ENCODE measurements around the gene MPRIP. TPM values are rescaled to one million over a fixed set of nuclear protein-coding genes. Genes with fewer than 3 reads are reported as not detected.
A peak's percentile ranks its signal among the peaks of the same experiment; 100 is the strongest.

The MPRIP gene
- total RNA-seq, 1 experiment from 2014 or later: 132 TPM

DNA sequence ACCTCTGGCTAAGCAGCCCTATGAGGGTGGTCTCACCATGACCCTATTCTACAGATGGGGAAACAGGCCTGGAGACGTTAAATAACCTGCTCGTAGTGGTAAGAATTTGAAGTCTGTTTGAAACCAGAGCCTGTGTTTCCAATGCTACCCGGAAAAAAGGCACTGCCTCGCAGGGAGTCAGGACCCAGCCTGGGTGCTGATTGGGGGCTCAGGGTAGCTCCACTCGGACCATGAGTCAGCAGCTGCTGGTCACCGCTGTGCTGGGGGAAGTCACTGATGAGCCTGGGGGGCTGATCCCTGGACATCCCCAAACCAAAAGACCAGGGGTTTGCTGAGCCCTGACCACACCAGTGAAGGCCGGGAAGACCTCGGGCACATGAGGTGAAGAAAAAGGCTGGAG, 173.3 kb downstream of the MPRIP start:
- Histone ChIP-seq H3K9ac (ENCODE audit: extremely low read depth, insufficient read length, low read length) (no peak overlapping the region), H3K4me2 (ENCODE audit: insufficient read depth, insufficient read length, low read length) (no peak overlapping the region), H2AK5ac (ENCODE audit: insufficient read length, low read length) (no peak overlapping the region), H3K4ac (ENCODE audit: low read depth, low read length) (no peak overlapping the region), H4K8ac (replicated peaks; ENCODE audit: insufficient read length, low read depth, low read length) (no peak overlapping the region), H3K79me2 (ENCODE audit: insufficient read depth, low read length) (no peaks in the 10 kb centered on the region), H4K5ac (ENCODE audit: insufficient read length, low read depth, low read length) (no peak overlapping the region), H3K56ac (ENCODE audit: insufficient read length, low read depth, low read length) (no peak overlapping the region), H4K20me1 (ENCODE audit: control insufficient read depth, insufficient read depth, insufficient read length) (no peaks in the 10 kb centered on the region), H3T11ph (ENCODE audit: low read length) (no peak overlapping the region), H2BK120ac (ENCODE audit: low read depth, low read length, poor library complexity, severe bottlenecking) (no peak overlapping the region), H3K9me3 (ENCODE audit: control insufficient read depth, low read depth, low read length) (no peaks in the 10 kb centered on the region), H2BK20ac (ENCODE audit: low read depth, low read length, poor library complexity, severe bottlenecking) (no peak overlapping the region), H3K79me1 (ENCODE audit: insufficient read depth, low read depth, low read length, poor library complexity, severe bottlenecking) (no peaks in the 10 kb centered on the region), H3K23ac (ENCODE audit: insufficient read length, low read depth, low read length) (no peak overlapping the region), H2AFZ (ENCODE audit: low read length) (no peak overlapping the region), H3K14ac (ENCODE audit: insufficient read depth, low read length) (no peak overlapping the region), H3K27me3 (ENCODE audit: insufficient read depth, low read length) (no peaks in the 10 kb centered on the region), H3K23me2 (ENCODE audit: insufficient read length, low read depth, low read length, poor library complexity, severe bottlenecking) (no peaks in the 10 kb centered on the region), H2BK15ac (ENCODE audit: low read depth, low read length) (no peak overlapping the region), H2BK12ac (ENCODE audit: insufficient read length, low read depth, low read length) (no peak overlapping the region), H2BK5ac (ENCODE audit: insufficient read length, low read length) (no peak overlapping the region), H3K27ac (ENCODE audit: insufficient read length, low read depth, low read length) (no peak overlapping the region), H3K18ac (ENCODE audit: insufficient read length, low read depth, low read length) (no peak overlapping the region), H4K91ac (ENCODE audit: insufficient read length, low read depth, low read length) (no peak overlapping the region), H3K4me1 (ENCODE audit: insufficient read depth, low read length) (no peaks in the 10 kb centered on the region)
- no peaks in the 10 kb centered on the region for H3K27me3 Mint-ChIP-seq (ENCODE audit: low read depth)
- no CpG with 5 or more reads among the region's 8 CpGs for WGBS (ENCODE audit: extremely low coverage, insufficient read length, low lambda C conversion rate)
- H3K36me3 Mint-ChIP-seq (ENCODE audit: insufficient read depth in 1 of 3, low read depth in 3 of 3): peaks cover 27 to 75% (median 60%) of the 10 kb centered on the region in 3 experiments; a peak in 6 of 7 replicates
- H3K4me3 Mint-ChIP-seq: no peak overlapping the region
- no peaks in the 10 kb centered on the region for H3K9me3 Mint-ChIP-seq
- no peak for DNase-seq
- TF ChIP-seq, protein P1, sequence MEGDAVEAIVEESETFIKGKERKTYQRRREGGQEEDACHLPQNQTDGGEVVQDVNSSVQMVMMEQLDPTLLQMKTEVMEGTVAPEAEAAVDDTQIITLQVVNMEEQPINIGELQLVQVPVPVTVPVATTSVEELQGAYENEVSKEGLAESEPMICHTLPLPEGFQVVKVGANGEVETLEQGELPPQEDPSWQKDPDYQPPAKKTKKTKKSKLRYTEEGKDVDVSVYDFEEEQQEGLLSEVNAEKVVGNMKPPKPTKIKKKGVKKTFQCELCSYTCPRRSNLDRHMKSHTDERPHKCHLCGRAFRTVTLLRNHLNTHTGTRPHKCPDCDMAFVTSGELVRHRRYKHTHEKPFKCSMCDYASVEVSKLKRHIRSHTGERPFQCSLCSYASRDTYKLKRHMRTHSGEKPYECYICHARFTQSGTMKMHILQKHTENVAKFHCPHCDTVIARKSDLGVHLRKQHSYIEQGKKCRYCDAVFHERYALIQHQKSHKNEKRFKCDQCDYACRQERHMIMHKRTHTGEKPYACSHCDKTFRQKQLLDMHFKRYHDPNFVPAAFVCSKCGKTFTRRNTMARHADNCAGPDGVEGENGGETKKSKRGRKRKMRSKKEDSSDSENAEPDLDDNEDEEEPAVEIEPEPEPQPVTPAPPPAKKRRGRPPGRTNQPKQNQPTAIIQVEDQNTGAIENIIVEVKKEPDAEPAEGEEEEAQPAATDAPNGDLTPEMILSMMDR (conservative IDR thresholded peaks at IDR 0.05): no peak
- H3K4me1 Mint-ChIP-seq: no peaks in the 10 kb centered on the region
- peak overlapping the region; percentile 9 to 73 (median 70); a peak in 2 of 7 replicates for H3K27ac Mint-ChIP-seq

Data from H9 (cell line).